SKM-1 (cell line): Measurements from ENCODE around the gene PCGF1.

ENCODE experiments used
- DNase-seq: peaks from one replicate; lab custom pipeline; 2025; ENCODE audit not compliant: unreplicated experiment; lab: John Stamatoyannopoulos, UW

The PCGF1 gene

DNA sequence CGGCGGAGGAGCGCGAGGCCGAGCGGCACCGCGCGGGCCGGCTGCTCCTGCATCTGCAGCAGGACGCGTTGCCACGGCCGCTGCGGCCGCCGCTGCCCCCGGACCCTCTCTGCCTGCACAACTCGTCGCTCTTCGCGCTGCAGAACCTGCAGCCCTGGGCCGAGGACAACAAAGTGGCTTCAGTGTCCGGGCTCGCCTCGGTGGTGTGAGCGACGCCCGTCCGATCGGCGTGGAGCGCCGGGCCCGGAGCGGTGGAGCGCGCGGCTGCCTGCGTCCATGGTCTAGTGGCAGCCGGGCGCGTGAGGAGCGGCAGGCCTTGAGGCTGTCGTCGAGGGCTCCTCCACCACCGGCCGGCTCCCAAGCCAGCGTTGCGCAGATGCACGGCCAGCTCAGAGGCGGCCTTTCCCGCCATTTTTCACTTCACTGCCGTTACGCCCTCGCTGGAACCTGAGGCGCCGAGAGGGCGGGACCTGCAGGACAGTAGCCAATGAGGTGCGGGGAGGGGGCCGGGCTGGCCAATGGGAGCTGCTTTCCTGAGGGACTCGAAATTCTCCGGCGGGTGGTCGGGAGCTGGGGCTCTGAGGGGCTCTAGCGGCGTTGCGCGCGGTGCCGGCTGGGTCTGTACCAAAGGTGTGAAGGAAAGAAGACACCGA is 8.6 kb upstream of the PCGF1 start:
- DNase-seq = no peak

DNA sequence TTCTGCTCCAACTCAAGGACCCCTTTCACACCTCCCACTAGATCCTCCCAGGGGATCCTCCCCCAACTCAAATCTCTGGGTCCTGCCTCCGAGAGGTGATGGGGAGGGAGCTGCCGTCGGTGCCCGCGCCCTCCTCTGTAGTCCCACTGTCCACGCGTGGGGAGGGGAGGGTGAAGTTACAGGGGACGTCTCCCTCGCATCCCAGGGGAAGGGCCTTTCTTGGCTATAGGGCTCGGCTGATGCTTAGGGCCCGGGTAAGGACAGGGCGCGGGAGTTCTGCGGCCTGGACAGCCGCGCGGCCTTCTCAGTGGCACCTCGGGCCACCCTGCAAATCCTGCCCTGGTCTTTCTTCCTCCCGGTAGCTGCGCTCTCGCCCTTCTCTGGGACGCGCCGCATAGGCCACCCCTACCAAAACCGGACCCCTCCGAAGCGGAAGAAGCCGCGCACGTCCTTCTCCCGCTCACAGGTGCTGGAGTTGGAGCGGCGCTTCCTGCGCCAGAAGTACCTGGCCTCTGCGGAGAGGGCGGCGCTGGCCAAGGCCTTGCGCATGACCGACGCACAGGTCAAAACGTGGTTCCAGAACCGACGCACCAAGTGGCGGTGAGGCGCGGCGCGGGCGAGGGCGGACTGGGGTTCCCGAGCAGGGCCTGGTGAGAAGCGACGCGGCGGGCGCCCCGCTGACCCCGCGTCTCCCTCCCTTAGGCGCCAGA is 7.9 kb upstream of the PCGF1 start:
- DNase-seq = no peak

DNA sequence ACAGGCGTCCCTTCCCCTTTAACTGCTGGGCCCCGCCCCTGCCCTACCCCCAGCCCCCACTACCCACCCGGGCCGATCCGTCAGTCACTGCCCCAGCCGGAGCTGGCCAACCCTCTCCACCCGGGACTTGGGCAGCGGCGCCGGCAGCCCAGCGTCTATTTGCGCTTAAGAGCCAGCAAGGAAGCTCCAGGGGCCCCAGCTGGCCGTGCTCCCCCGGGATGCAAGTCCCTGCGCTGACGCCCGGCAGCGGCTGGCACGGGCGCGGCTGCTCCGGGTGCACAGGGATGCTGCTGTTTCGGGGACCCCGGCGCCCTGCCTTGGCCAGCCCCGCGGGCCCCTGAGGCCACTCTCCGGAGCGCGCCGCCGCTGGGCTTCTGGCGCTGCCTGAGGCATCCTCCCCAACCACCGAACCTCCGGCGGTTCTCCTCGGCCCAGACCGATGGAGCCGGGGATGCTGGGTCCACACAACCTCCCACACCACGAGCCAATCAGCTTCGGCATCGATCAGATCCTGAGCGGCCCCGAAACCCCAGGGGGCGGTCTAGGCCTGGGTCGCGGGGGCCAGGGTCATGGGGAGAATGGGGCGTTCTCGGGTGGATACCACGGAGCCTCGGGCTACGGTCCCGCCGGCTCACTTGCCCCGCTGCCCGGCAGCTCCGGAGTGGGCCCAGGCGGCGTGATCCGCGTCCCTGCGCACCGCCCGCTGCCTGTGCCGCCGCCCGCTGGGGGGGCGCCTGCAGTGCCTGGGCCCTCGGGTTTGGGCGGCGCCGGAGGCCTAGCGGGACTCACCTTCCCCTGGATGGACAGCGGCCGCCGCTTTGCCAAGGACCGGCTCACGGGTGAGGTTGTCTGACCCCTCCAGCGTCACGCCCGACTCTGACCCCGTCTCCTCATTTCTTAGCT is 7.1 kb upstream of the PCGF1 start, which contains the start of gene TLX2:
TSS of gene TLX2 (plus strand) at position 83 of the 903 bp plus-strand sequence. CDS start at position 440, 357 bp downstream.
- no peak for DNase-seq

DNA sequence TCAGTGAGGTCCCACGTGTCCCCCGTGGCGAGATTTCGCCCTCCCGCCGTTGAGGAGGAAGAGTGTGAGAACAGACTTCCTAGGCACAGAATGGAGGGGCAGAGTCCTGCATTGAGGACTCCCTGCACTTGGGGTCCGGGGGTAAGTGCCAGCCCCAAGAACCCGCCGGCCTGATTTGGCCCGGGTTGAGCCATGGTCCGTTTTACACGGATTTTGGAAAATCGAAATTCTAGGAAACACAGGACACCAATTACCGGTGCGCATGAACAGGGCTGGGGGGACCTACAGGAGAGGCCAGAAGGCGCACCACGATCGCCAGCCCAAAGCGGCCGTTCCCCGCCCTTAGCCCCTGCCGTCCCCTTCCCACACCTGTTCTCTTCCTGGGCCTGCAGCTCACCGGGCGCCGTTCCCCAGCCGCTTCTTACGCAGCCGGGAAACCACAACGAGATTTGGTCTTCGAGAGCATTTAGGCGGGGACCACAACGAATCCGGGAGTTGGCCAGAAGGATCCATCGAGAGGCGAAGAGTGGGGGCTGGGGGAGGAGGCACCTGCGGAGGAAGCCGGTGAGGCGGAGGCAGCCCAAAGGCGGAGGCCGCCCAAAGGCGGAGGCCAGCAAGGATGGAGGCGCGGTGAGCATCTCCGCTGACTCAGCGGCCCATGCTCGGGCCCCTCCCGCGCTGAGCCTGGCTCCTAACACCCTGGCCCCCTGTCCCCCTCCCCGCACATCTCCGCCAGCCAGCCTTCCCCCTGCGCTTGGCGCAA is 6.3 kb upstream of the PCGF1 start:
- DNase-seq = no peak

DNA sequence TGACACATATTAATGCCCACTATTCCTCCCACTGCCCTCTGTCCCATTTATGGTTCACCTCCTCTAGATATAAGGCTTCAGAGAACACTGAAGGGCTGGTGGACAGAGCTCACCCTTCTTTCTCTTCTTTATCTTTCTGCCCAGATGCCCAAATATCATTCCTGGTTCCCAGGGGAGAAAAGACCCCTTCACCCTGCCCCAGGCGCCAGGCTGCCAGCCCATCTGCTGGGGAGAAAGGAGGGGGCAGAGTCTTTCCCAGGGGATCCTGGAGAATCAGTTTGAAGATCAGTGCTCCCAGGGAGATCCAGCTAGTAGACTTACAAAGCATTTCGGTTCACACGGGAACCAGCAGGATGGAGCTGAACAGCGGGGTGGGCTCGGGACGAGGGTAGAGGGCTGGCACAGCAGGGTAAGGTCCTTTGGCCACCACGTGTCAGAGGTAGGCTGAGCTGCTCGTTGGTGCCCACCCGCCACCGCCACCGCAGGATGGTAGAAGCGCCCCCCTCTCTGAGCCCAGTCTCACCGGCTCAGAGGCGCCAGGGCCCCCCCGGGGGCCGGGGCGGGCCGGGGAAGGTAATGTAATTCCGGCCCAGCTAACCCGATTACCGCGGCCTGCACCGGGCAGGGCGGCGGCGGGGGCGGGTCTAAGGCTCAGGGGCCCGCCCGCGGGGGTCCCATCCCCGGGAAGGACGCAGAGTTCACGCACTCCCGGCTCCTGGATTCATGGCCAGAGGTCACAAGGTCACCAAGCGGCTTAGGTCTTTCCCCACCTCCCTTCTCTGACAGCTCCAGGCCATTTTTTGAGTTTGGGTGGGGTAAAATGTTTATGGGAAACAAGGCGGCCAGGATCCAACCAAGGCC is 5.5 kb upstream of the PCGF1 start:
- DNase-seq = no peak

DNA sequence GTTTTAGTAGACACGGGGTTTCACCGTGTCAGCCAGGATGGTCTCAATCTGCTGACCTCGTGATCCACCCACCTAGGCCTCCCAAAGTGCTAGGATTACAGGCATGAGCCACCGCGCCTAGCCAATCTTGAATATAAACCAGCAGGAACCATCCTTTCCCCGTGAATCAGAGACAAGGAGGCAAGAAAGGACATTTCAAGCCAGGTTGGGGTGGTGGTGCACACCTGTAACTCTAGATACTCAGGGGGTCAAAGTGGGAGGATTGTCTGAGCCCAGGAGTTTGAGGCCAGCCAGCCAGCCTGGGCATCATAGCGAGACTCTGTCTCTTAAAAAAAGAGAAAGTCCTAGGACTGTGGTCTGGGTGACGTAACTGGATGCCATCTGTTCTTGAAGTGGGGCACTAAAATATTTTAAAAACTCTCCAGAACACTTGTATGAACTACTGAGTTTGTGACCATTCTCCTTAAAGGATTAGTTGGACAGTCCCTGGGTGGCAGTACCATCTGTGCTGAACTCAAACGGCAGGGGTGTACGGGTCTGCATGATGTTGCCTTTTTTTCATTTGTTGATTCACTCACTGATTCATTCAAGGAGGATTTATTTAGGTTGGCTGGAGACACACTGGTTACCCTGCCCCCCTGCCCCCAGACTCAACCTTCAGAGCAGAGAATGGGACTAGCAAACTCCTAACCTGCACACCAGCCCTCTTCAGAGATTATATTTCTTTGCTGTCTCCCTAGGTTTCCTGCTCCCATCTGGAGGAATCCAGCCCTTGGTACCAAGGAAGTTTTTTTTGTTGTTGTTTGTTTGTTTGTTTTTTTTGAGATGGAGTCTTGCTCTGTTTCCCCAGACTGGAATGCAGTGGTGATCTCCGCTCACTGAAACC is 3.9 kb upstream of the PCGF1 start:
- no peak for DNase-seq

DNA sequence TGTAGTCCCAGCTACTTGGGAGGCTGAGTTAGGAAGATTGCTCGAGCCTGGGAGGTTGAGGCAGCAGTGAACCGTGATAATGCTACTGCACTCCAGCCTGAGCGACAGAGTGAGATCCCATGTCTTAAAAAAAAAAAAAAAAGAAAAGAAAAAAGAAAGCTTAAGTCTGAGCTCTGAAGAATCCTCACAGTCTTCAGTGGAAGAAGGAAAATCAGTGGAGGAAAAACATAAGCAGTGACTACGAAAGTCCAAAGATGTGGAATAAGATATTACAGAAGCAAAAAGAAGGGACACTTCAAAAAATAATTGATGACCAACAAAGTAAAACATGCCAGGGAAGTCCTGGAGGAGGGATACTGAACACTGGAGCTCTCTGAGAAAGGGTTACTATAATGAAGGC is 2.8 kb upstream of the PCGF1 start:
- no peak for DNase-seq

DNA sequence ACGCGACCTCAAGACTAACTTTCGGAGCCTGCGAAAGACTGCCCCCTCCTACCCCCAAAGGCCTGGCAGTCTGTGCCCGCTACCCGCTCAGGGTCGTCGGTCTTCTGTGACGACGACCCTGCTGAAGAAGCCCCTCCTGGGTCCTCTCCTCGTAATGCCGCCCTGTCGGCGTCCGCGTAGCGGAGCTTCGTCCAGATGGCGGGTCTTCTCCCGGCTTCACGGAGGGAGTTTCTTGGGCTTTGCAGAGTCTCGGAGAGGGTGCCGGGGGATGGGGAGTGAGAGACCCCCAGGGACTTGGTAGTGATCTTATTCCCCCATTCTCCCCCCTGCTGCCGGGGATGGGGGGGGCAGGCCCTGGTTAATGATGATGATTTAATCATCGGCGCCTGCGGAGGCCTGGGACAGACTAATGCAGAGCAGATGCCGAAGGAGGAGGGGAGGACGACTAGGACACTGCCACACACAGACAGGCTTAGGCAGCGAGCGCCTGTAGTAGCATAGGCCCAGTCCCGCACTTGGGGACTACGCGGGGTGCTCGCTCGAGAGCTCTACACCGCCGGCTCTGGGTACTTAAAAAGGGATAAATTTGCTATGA is 528 bp upstream of the PCGF1 start:
- no peak for DNase-seq

DNA sequence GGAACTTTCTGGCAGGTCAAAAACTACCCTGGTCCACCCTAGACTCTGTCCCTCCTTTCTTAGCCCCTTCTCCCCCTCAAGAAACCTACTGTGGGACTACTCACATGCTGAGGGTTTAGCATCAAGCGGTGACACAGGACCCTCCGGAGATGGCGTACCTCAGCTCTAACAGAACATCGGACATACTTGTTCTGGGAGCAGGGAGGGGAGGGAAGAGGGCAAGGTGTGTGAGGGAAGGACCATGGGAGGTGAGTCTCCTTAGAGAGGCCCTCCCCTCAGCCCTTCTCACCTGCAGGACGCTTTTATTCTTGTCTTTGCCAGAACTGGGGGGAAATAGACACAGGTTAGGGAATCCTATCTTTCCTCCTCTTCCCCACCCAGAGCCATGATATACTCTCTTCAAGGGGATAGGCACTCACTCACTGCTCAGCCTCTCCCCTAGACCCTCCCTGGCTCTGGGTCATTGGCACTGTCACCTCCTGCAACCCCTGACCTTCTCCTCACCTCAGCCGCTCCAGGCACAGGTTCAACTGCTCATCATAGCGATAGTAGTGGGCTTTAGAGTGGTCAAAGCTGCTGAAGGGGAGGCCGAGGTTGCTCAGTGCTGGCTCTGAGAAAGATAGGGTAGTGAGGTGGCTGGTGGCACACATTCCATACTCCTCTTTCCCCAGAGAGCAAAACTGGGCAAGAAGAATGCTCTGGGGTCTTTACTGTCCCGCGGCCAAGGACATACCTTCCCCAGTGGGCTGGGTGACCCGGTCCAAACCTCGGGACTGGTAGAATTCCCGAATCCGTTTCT is 1.8 kb downstream of the PCGF1 start:
- no peak for DNase-seq

DNA sequence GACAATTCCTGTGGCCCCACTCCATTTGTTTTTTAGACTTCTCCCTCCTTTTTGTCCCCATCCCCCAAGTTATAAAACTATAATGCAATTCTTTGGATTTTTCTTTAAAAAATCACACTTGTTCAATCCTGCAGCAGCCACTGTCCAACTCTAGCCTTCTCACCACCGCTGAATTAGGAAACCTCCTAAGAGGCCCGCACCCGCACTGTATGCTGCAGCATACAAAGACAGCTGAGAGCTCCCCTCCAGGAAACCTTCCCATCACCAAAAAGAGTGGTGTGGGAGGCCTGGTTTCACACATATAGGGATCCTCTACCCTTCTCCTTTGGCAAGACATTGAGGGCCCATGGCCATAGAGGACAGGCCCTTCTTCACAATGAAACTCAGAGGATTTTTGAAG is 2.9 kb downstream of the PCGF1 start:
- DNase-seq = no peak

DNA sequence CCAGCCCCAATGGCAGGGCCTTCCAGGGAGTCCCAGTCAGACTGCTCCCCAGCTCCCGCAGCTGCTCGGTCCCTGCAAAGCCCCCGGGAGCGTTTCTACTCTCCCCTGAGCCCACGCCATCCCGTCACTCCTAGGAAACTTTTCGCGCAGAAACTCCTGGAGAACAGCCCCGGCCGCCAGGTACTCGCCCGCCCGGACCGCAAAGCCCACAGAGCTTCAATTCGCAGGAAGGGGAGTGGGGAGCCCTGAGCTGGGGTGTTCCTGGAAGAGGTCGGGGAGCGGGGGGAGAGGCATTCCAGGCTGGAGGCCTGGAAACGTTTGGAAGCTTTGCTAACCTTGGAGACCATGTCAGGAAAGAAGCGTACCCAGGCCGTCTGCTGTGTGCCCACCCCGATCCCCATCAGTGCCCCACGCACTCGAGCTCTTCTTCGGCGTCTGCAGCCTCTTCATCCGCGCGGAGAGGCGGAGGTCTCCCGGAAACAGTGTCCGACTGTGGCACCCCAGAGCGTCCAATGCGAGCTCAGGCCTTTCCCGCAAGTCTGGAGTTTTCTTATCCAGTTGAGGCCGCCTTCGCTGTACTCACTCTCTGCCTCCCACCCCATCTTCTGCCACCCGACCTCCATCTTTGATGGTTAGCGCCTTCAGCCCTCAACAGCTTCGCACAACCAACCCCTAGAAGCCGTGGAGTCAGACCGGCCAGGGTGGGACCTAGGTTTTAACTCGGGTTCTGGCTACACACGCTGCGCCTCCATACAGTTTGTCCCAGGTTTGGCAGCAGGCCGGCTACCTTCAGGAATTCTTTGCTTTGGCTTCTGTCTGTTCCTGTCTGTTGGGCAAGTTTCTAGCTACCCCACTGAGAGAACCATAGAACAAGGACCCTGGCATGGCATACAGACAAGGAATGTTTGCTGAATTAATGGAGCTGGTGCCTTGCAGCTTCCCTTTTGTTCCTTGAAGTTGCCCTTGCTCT is 3.7 kb downstream of the PCGF1 start:
- no peak for DNase-seq

DNA sequence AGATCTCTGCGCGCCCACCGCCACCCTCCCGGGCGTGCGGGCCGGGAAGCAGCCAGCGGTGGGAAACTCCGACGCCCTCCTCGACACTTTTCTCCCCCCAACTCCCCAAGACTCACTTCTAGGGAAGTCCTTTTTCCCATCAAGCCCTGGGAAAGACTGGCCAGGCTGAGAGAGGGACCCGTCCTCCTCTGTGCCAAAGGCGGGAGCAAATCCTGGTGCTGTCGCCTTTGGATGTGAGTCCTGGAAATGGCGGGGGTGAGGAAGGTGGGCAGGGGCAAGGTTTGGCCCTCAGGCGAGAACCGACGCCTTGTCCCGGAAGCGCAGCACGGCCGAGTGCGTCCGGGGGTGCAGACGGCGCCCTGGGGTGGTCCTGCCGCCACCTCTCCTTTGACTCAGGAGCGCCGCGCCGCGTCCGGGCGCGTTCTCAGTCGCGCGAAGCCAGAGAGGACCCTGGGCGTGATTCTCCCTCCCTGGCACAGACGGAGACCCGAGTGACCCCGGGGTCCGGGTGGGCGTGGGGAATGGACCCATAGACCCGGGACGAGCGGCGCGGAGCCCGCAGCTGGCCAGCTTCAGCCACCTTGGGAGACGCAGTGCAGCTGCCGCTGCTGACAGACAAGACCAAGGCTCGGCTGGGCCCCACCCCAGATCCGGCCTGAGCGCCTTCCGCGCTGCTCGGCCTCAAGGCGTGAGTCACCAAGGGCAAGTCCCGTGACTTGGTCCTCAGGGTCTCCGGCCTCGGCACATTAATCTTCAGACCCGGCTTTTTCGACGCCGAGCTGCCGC is 4.6 kb downstream of the PCGF1 start:
- DNase-seq = no peak

DNA sequence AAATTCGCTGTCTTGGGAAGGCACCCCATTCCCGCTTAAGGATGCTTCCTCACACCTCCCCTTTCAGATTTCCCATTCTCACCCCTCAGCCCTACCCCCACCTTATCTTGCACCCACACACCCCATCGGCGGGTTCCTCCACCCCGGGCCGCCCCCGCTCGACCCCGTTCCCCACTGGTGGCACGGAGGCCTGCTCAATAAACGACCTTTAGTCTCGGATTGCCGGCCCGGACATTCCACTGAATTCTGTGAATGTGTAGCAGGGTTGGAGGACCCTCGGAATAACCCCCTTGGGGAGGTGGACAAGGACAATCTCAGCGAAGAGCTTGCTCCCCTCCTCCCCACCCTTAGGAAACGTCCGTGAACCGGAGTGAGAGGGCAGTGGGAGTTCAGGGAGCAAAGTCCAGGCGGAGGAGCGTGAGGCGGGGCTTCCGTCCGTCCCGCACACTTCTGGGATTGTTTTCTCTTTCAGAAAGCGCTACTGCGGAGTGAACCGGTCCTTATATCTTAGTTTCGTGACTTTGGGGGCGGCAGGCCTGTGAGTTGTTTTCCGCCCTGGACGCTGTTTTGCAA is 5.3 kb downstream of the PCGF1 start:
- no peak for DNase-seq

DNA sequence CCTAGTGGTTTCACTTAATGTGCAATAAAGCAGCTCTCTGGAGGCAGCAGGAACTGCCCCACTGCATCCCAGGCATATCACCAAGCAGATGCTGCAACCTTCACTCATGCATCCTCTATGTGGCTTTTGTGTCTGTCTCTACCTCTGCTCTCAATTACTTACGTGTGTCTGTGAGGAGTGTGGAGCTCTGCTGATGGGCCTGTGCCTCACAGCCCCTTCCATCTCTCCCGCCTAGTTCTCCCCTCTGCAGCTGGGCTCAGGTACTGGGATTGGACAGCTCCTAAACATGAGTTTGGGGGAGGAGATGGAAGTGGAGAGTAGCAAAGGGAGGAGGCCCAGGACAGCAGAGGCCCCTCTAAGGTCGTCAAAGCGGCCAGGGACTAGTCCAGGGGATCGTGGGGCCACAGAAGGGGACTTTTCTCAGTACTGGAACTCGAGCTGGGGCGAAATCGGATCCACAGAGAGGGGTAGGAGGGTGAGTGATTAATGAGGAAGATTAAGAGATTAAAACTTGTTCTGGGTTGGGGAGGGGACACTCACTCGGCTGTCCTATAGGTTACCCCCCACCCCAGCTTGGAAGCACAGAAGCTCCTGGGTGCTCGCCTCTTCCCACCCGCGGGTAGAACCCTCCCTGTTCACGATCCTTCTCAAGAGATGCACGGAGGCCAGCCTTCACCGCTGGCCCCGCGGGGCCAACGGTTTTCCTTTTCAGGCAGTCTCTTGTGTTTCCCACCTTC is 6.0 kb downstream of the PCGF1 start:
- DNase-seq = no peak

DNA sequence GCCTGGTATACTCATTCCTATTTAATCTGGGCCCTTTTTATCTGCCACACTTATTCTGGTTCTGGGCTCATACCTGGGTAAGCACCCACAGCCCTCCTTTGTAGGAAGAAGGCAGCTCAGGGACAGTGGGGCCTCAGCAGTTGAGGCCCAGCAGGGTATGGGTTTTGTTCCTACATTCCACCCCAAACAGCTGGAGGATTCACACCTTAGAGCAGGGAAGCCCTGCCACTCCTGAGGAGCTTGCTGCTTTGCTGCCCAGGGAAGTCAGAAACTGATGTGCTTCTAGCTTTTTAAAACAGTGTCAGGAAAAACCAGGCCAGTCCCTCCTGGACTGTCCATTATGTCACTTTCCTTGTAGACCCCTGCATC is 6.9 kb downstream of the PCGF1 start:
- DNase-seq = no peak
